BLaER1 treated with 17β-estradiol and CSF1 and Interleukin-3, amounts not matched to agents 10 nM and 100 nM (cell line): ENCODE results near the gene BCAS1.

Experiments used
- H3K27ac ChIP-seq, 11 experiments: shearing (Covaris generic); formaldehyde crosslinking; 2 replicates each; pipeline ENCODE4 v1.8.1; 2022
- H3K27me3 ChIP-seq, 11 experiments: shearing (Covaris generic); formaldehyde crosslinking; 2 replicates each; pipeline ENCODE4 v1.8.1; 2022
- H3K36me3 ChIP-seq, 11 experiments: shearing (Covaris generic); formaldehyde crosslinking; 2 replicates each; pipeline ENCODE4 v1.8.1; 2022
- H3K4me1 ChIP-seq, 10 experiments: shearing (Covaris generic); formaldehyde crosslinking; 2 replicates each; pipeline ENCODE4 v1.8.1; 2022
- H3K4me2 ChIP-seq, 11 experiments: shearing (Covaris generic); formaldehyde crosslinking; 2 replicates each; pipeline ENCODE4 v1.8.1; 2022
- H3K4me3 ChIP-seq, 10 experiments: shearing (Covaris generic); formaldehyde crosslinking; 2 replicates each; pipeline ENCODE4 v1.8.1; 2022
- H3K9ac ChIP-seq, 11 experiments: shearing (Covaris generic); formaldehyde crosslinking; 2 replicates each; pipeline ENCODE4 v1.8.1; 2022
- H3K9me3 ChIP-seq, 11 experiments: shearing (Covaris generic); formaldehyde crosslinking; replicated peaks in 1 of 11; 2 replicates each; pipeline ENCODE4 v1.8.1; 2022
- H4K20me1 ChIP-seq, 11 experiments: shearing (Covaris generic); formaldehyde crosslinking; 2 replicates each; pipeline ENCODE4 v1.8.1; 2022
- Cebpa-rat ChIP-seq, 11 experiments: shearing (Covaris generic); IDR thresholded peaks; 2 replicates each; pipeline ENCODE4 v1.8.1; 2022

BCAS1 gene

GRCh38 chr20:54063992-54064676 lies 6.3 kb downstream of the BCAS1 start:
- Histone ChIP-seq H3K4me3 (no peak overlapping the region), H3K9ac (peak overlapping the region in 4 of 11 experiments; percentile 6 to 57 (median 34); a peak in 4 of 22 replicates), H3K9me3 (no peaks in the 10 kb centered on the region), H4K20me1 (no peaks in the 10 kb centered on the region), H3K4me1 (peaks cover 12 to 24% (median 16%) of the 10 kb centered on the region in 10 experiments), H3K27me3 (no peaks in the 10 kb centered on the region), H3K27ac (0 out of 22 replicates have a peak overlapping the region, but pooled peaks of 1 of the 11 experiments have one; percentile 1), H3K4me2 (peak overlapping the region; percentile 20 to 62 (median 35); a peak in 21 of 22 replicates), H3K36me3 (no peaks in the 10 kb centered on the region)
- no peak for TF ChIP-seq Cebpa-rat (IDR thresholded peaks at IDR 0.05)

- H4K20me1 ChIP-seq: no peaks in the 10 kb centered on the region
- H3K27me3 ChIP-seq: no peaks in the 10 kb centered on the region
- peak overlapping the region in 9 of 11 experiments; percentile 20 to 62 (median 40); a peak in 14 of 22 replicates for H3K4me2 ChIP-seq
- peaks cover 12 to 26% (median 19%) of the 10 kb centered on the region in 10 experiments for H3K4me1 ChIP-seq
- no peak for TF ChIP-seq Cebpa-rat (IDR thresholded peaks at IDR 0.05)
- 0 out of 22 replicates have a peak, but pooled peaks cover 0 to 3% (median 0%) of the 10 kb centered on the region in 11 experiments for H3K9me3 ChIP-seq
- H3K27ac ChIP-seq: no peak overlapping the region
- H3K9ac ChIP-seq: peak overlapping the region in 1 of 11 experiments; percentile 30; a peak in 2 of 22 replicates
- H3K4me3 ChIP-seq: no peak overlapping the region
- H3K36me3 ChIP-seq: no peaks in the 10 kb centered on the region
These were observed 6.8 kb downstream of the BCAS1 start for GRCh38 chr20:54063580-54063979.

- H3K4me3 ChIP-seq: no peak overlapping the region
- no peak overlapping the region for H3K4me2 ChIP-seq
- H3K9me3 ChIP-seq: 0 out of 22 replicates have a peak, but pooled peaks cover 0 to 3% (median 0%) of the 10 kb centered on the region in 11 experiments
- H3K27ac ChIP-seq: no peak overlapping the region
- no peaks in the 10 kb centered on the region for H3K27me3 ChIP-seq
- peaks cover 12 to 33% (median 19%) of the 10 kb centered on the region in 10 experiments for H3K4me1 ChIP-seq
- H4K20me1 ChIP-seq: no peaks in the 10 kb centered on the region
- no peak overlapping the region for H3K9ac ChIP-seq
- H3K36me3 ChIP-seq: no peaks in the 10 kb centered on the region
- TF ChIP-seq Cebpa-rat (IDR thresholded peaks at IDR 0.05): no peak
These were observed 7.5 kb downstream of the BCAS1 start for GRCh38 chr20:54062812-54063280.

- no peak overlapping the region for H3K27ac ChIP-seq
- peak overlapping the region in 3 of 11 experiments; percentile 27 to 42 (median 33); a peak in 3 of 22 replicates for H3K9ac ChIP-seq
- no peaks in the 10 kb centered on the region for H3K36me3 ChIP-seq
- H3K4me3 ChIP-seq: no peak overlapping the region
- peaks cover 12 to 35% (median 18%) of the 10 kb centered on the region in 10 experiments for H3K4me1 ChIP-seq
- H3K9me3 ChIP-seq: 0 out of 22 replicates have a peak, but pooled peaks cover 0 to 3% (median 0%) of the 10 kb centered on the region in 11 experiments
- TF ChIP-seq Cebpa-rat (IDR thresholded peaks at IDR 0.05): no peak
- no peaks in the 10 kb centered on the region for H4K20me1 ChIP-seq
- peak overlapping the region in 4 of 11 experiments; percentile 21 to 46 (median 39); a peak in 8 of 22 replicates for H3K4me2 ChIP-seq
- H3K27me3 ChIP-seq: no peaks in the 10 kb centered on the region
These were observed 9.1 kb downstream of the BCAS1 start for GRCh38 chr20:54061101-54061881.

GRCh38 chr20:54059691-54060364 lies 10.6 kb downstream of the BCAS1 start:
- no peak overlapping the region for H3K9ac ChIP-seq
- peaks cover 12 to 35% (median 18%) of the 10 kb centered on the region in 10 experiments for H3K4me1 ChIP-seq
- no peak for TF ChIP-seq Cebpa-rat (IDR thresholded peaks at IDR 0.05)
- no peak overlapping the region for H3K4me3 ChIP-seq
- no peak overlapping the region for H3K4me2 ChIP-seq
- H3K27ac ChIP-seq: no peak overlapping the region
- no peaks in the 10 kb centered on the region for H4K20me1 ChIP-seq
- H3K9me3 ChIP-seq: peaks cover 0 to 7% (median 0%) of the 10 kb centered on the region in 11 experiments; a peak in 2 of 22 replicates
- no peaks in the 10 kb centered on the region for H3K27me3 ChIP-seq
- H3K36me3 ChIP-seq: no peaks in the 10 kb centered on the region

GRCh38 chr20:54058420-54059139 lies 11.8 kb downstream of the BCAS1 start:
- Histone ChIP-seq H3K4me2 (peak overlapping the region in 2 of 11 experiments; percentile 21 to 52; a peak in 4 of 22 replicates), H3K36me3 (no peaks in the 10 kb centered on the region), H4K20me1 (no peaks in the 10 kb centered on the region), H3K4me1 (peaks cover under 1 to 26% (median 7%) of the 10 kb centered on the region in 10 experiments; a peak in 14 of 20 replicates), H3K27ac (no peak overlapping the region), H3K27me3 (no peaks in the 10 kb centered on the region), H3K9me3 (peaks cover 0 to 12% (median 4%) of the 10 kb centered on the region in 11 experiments; a peak in 5 of 22 replicates), H3K4me3 (no peak overlapping the region), H3K9ac (no peak overlapping the region)
- no peak for TF ChIP-seq Cebpa-rat (IDR thresholded peaks at IDR 0.05)

- Histone ChIP-seq H3K27me3 (no peaks in the 10 kb centered on the region), H3K27ac (no peak overlapping the region), H3K4me1 (peaks cover 0 to 23% (median 6%) of the 10 kb centered on the region in 10 experiments; a peak in 10 of 20 replicates), H3K4me3 (no peak overlapping the region), H3K9ac (no peak overlapping the region), H3K9me3 (peaks cover 0 to 16% (median 4%) of the 10 kb centered on the region in 11 experiments; a peak in 5 of 22 replicates), H4K20me1 (no peaks in the 10 kb centered on the region), H3K4me2 (no peak overlapping the region), H3K36me3 (no peaks in the 10 kb centered on the region)
- no peak for TF ChIP-seq Cebpa-rat (IDR thresholded peaks at IDR 0.05)
These were observed 13.4 kb downstream of the BCAS1 start for GRCh38 chr20:54056762-54057639.
